Measurements from ENCODE around the gene EBNA1BP2. TPM values are rescaled to one million over a fixed set of nuclear protein-coding genes. Genes with fewer than 3 reads are reported as not detected.
A peak's percentile ranks its signal among the peaks of the same experiment; 100 is the strongest.

Gene EBNA1BP2
- total and polyA plus RNA-seq, 2 of the 13 experiments (the other 11 are each of a cell fraction or from before 2014, with no cell fraction given): 27.1 to 102 TPM

DNA sequence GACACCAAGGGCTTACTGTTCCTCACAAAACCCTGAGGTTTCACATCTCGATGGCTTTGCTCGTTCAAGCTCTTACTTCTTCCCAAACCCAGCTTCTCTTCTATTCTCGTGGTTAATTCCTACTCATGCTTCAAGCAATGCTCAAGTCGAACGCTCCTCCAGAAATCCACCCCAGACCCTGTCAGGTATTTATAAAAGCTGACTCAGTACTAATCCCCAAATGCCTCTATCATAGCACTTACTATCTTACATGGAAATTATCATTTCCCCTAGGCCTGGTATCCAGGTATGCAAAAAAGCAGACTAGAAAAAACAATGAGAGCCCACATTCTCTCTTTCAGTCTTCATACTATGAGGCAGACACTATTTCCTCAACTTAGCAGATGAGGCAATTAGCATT is 6.3 kb downstream of the EBNA1BP2 start:
- no peak overlapping the region for H2AFZ ChIP-seq (ENCODE audit: low read length)
- H3K4me1 ChIP-seq (ENCODE audit: insufficient read depth, low read length): peaks cover 12% of the 10 kb centered on the region
- H3K9me3 ChIP-seq (ENCODE audit: low read length): no peaks in the 10 kb centered on the region
- DNase-seq (ENCODE audit: low spot score): no peak
- FAIRE-seq: no peak
- no peaks in the 10 kb centered on the region for H3K27me3 ChIP-seq (ENCODE audit: control insufficient read depth in 1 of 2, insufficient read depth in 2 of 2, low read length in 2 of 2)
- CTCF ChIA-PET (ENCODE audit: low intra/inter-chr PET ratio, low total read pairs): no interaction called here
- H3K36me3 ChIP-seq (replicated peaks in 1 of 2; ENCODE audit: control insufficient read depth in 1 of 2, insufficient read depth in 2 of 2, low read length in 2 of 2): peaks cover 17 to 66% of the 10 kb centered on the region in 2 experiments
- H4K20me1 ChIP-seq (ENCODE audit: insufficient read depth, low read length): no peaks in the 10 kb centered on the region
- WGBS (ENCODE audit: low lambda C conversion rate): 100% methylated on average over 5 of the region's 5 CpGs
- H3K79me2 ChIP-seq (ENCODE audit: insufficient read depth, low read length): peaks cover 7% of the 10 kb centered on the region
- no peak overlapping the region for H3K9ac ChIP-seq (ENCODE audit: insufficient read depth, low read depth, low read length)
- no peak overlapping the region for H3K27ac ChIP-seq (ENCODE audit: extremely low read length, insufficient read depth, low read length)
- no peak overlapping the region for H3K4me3 ChIP-seq (replicated peaks in 1 of 3; ENCODE audit: insufficient read depth in 1 of 3, low read depth in 2 of 3, low read length in 3 of 3)
- no peak for ATAC-seq
- H3K4me2 ChIP-seq (ENCODE audit: low read depth, low read length): no peak overlapping the region
- in situ Hi-C loops (cut with HindIII; ENCODE audit: extremely low pct_ligation_motif_present, low pct_unique_long_range_greater_than_20kb) (no loop called here), intact Hi-C loops (cut with micrococcal nuclease; ENCODE audit: unreplicated experiment) (no loop called here)
- no TSS peak for BruUV-seq (replicated peaks)
- POLR2A ChIA-PET: no interaction called here
- TF ChIP-seq HNRNPH1 (optimal IDR thresholded peaks at IDR 0.05; ENCODE audit: low read depth, low read length) (no peak), MAFK (conservative IDR thresholded peaks at IDR 0.05 in 1 of 2, IDR thresholded peaks at IDR 0.05 in 1 of 2; ENCODE audit: low read length in 2 of 2) (peak in 1 of 2 experiments; percentile 67; a peak in 3 of 4 replicates), MAFF (IDR thresholded peaks at IDR 0.05; ENCODE audit: low read depth, low read length) (0 out of 2 replicates have a peak, but pooled peaks have one; percentile 16), ZNF24 (IDR thresholded peaks at IDR 0.05) (no peak)
- TF ChIP-seq, protein P1, sequence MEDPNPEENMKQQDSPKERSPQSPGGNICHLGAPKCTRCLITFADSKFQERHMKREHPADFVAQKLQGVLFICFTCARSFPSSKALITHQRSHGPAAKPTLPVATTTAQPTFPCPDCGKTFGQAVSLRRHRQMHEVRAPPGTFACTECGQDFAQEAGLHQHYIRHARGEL (CRISPR knock-in tag; IDR thresholded peaks at IDR 0.05): no peak

DNA sequence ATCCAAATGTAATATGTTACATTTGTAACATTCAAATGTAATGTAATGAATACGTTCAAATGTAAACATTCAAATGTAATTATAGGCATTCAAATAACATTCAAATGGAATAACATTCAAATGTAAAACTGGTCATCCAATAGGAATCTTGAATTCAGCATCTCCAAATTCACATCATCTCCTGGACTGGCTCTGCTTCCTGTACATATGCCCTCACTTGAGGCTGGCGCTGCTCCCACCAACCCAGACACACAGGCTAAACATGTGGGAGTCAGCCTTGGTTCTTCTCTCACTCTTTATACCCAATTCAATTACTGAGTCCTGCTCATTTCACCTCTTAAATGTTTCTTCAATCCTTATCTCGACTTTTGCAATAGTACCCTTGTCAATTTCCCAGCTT is 6.9 kb downstream of the EBNA1BP2 start:
- ChIA-PET CTCF (ENCODE audit: low intra/inter-chr PET ratio, low total read pairs) (no interaction called here), POLR2A (no interaction called here)
- no peaks in the 10 kb centered on the region for H4K20me1 ChIP-seq (ENCODE audit: insufficient read depth, low read length)
- peaks cover 2% of the 10 kb centered on the region for H3K79me2 ChIP-seq (ENCODE audit: insufficient read depth, low read length)
- H3K36me3 ChIP-seq (replicated peaks in 1 of 2; ENCODE audit: control insufficient read depth in 1 of 2, insufficient read depth in 2 of 2, low read length in 2 of 2): peaks cover 17 to 63% of the 10 kb centered on the region in 2 experiments
- H3K27ac ChIP-seq (ENCODE audit: extremely low read length, insufficient read depth, low read length): no peak overlapping the region
- H3K9me3 ChIP-seq (ENCODE audit: low read length): no peaks in the 10 kb centered on the region
- no peaks in the 10 kb centered on the region for H3K27me3 ChIP-seq (ENCODE audit: control insufficient read depth in 1 of 2, insufficient read depth in 2 of 2, low read length in 2 of 2)
- BruUV-seq (replicated peaks): no TSS peak
- DNase-seq (ENCODE audit: low spot score) (no peak), FAIRE-seq (no peak), ATAC-seq (no peak)
- H3K4me3 ChIP-seq (replicated peaks in 1 of 3; ENCODE audit: insufficient read depth in 1 of 3, low read depth in 2 of 3, low read length in 3 of 3): no peak overlapping the region
- intact Hi-C loops (cut with micrococcal nuclease; ENCODE audit: unreplicated experiment): no loop called here
- H3K9ac ChIP-seq (ENCODE audit: insufficient read depth, low read depth, low read length): no peak overlapping the region
- peaks cover 6% of the 10 kb centered on the region for H3K4me1 ChIP-seq (ENCODE audit: insufficient read depth, low read length)
- WGBS (ENCODE audit: low lambda C conversion rate): 92% methylated on average over 3 of the region's 3 CpGs
- no peak overlapping the region for H2AFZ ChIP-seq (ENCODE audit: low read length)
- no peak overlapping the region for H3K4me2 ChIP-seq (ENCODE audit: low read depth, low read length)
- in situ Hi-C loops (cut with HindIII; ENCODE audit: extremely low pct_ligation_motif_present, low pct_unique_long_range_greater_than_20kb): no loop called here
- TF ChIP-seq, protein P2, sequence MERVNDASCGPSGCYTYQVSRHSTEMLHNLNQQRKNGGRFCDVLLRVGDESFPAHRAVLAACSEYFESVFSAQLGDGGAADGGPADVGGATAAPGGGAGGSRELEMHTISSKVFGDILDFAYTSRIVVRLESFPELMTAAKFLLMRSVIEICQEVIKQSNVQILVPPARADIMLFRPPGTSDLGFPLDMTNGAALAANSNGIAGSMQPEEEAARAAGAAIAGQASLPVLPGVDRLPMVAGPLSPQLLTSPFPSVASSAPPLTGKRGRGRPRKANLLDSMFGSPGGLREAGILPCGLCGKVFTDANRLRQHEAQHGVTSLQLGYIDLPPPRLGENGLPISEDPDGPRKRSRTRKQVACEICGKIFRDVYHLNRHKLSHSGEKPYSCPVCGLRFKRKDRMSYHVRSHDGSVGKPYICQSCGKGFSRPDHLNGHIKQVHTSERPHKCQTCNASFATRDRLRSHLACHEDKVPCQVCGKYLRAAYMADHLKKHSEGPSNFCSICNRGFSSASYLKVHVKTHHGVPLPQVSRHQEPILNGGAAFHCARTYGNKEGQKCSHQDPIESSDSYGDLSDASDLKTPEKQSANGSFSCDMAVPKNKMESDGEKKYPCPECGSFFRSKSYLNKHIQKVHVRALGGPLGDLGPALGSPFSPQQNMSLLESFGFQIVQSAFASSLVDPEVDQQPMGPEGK (CRISPR knock-in tag; IDR thresholded peaks at IDR 0.05): no peak
- TF ChIP-seq FOXC1 (CRISPR knock-in tag; IDR thresholded peaks at IDR 0.05; ENCODE audit: borderline replicate concordance) (no peak), GZF1 (CRISPR knock-in tag; IDR thresholded peaks at IDR 0.05) (no peak), EP300 (IDR thresholded peaks at IDR 0.05; ENCODE audit: low read depth in 2 of 2, low read length in 2 of 2) (no peak), EP300 (CRISPR knock-in tag; IDR thresholded peaks at IDR 0.05; ENCODE audit: borderline replicate concordance) (no peak), MAF1 (CRISPR knock-in tag; IDR thresholded peaks at IDR 0.05; ENCODE audit: borderline replicate concordance) (no peak), EHMT2 (IDR thresholded peaks at IDR 0.05; ENCODE audit: borderline replicate concordance, low read depth, low read length) (no peak)
- TF ChIP-seq, protein P3, sequence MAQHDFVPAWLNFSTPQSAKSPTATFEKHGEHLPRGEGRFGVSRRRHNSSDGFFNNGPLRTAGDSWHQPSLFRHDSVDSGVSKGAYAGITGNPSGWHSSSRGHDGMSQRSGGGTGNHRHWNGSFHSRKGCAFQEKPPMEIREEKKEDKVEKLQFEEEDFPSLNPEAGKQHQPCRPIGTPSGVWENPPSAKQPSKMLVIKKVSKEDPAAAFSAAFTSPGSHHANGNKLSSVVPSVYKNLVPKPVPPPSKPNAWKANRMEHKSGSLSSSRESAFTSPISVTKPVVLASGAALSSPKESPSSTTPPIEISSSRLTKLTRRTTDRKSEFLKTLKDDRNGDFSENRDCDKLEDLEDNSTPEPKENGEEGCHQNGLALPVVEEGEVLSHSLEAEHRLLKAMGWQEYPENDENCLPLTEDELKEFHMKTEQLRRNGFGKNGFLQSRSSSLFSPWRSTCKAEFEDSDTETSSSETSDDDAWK (CRISPR knock-in tag; IDR thresholded peaks at IDR 0.05): no peak
- TF ChIP-seq, protein P4, sequence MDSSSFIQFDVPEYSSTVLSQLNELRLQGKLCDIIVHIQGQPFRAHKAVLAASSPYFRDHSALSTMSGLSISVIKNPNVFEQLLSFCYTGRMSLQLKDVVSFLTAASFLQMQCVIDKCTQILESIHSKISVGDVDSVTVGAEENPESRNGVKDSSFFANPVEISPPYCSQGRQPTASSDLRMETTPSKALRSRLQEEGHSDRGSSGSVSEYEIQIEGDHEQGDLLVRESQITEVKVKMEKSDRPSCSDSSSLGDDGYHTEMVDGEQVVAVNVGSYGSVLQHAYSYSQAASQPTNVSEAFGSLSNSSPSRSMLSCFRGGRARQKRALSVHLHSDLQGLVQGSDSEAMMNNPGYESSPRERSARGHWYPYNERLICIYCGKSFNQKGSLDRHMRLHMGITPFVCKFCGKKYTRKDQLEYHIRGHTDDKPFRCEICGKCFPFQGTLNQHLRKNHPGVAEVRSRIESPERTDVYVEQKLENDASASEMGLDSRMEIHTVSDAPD (CRISPR knock-in tag; IDR thresholded peaks at IDR 0.05): no peak
